ENCODE data around the gene YAF2. TPM values are rescaled to one million over a fixed set of nuclear protein-coding genes. Genes with fewer than 3 reads are reported as not detected.

The YAF2 gene
- total and polyA plus RNA-seq, 2 donors, result 13.7 to 40.8 TPM

DNA sequence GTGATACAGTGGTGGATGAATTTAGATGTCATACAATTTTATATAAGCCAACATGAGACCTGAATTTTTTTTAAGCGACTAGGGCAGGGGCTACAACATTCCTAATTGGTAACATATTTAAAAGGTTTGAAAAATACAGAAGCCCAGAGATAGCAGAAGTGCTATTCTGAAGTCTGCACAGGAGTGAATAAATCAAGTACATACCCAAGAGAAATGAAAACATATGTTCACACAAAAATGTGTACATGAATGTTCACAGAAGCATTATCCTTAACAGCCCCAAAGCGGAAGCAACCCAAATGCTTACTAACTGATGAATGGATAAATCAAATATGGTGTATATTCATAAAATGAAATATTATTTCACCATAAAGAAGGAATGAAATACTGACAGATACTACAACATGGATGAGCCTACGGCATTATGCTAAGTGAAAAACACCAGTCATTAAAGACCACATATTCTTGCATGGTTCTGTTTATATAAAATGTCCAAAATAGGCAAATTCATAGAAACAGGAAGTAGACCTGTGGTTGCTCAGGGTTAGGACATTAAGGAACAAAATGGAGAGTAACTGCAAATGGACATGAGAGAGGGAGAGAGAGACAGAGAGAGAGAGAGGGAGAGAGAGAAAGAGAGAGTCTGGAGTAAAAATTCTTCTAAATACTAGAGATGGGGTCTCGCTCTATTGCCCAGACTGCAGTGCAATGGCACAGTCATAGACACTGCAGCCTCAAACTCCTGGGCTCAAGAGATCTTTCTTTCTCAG is 65.4 kb downstream of the YAF2 start:
- WGBS, result 95% methylated on average over 4 of the region's 4 CpGs

DNA sequence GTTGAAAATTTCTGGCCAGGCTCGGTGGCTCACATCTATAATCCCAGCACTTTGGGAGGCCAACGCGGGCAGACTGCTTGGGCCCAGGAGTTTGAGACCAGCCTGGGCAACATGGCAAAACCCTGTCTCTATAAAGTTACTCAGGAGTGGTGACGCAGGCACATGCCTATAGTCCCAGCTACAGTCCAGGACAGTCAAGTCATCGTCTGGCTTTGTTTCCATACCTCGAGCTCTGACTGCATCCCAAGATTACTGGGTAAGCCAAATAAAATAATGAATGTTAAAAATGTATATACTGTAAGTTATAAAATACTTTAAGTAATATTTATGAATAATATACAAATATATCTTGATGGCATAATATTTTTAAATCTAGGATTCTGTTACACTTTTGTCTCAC is 70.3 kb downstream of the YAF2 start:
- DNase-seq (ENCODE audit: extremely low spot score), result no peak
- no peaks in the 10 kb centered on the region for H3K4me1 ChIP-seq (ENCODE audit: insufficient read depth)
- no peaks in the 10 kb centered on the region for H3K36me3 ChIP-seq (ENCODE audit: insufficient read depth)
- no peak overlapping the region for H3K4me3 ChIP-seq (ENCODE audit: low read depth, low read length)
- no peak overlapping the region for H3K27ac ChIP-seq (ENCODE audit: low read depth)
- 94% methylated on average over 6 of the region's 6 CpGs for WGBS

More for the DNA sequence above, 65.4 kb downstream of the YAF2 start:
- Histone ChIP-seq H3K36me3 (ENCODE audit: insufficient read depth) (no peaks in the 10 kb centered on the region), H3K27ac (ENCODE audit: low read depth) (no peak overlapping the region), H3K4me1 (ENCODE audit: insufficient read depth) (no peaks in the 10 kb centered on the region), H3K4me3 (ENCODE audit: low read depth, low read length) (no peak overlapping the region)
- no peak for DNase-seq (ENCODE audit: extremely low spot score)

DNA sequence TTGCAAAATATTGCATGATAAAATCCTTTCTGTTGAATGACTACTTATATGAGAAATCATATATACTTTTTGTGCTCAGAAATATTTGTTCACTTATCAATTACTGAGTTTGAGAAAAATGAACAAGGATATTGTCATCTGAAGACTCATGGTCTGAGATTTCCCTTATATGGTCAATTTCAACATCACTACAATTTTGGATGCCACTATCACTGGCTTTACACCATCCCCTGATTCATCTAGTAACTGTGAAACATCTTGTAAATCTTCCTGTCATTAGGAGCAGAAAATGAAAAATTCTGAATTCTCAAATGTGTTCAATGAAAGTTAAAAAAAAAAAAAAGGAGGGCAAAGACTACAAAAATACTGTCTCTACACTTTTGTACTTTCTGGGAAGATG is 71.5 kb downstream of the YAF2 start:
- no peaks in the 10 kb centered on the region for H3K4me1 ChIP-seq (ENCODE audit: insufficient read depth)
- no peaks in the 10 kb centered on the region for H3K36me3 ChIP-seq (ENCODE audit: insufficient read depth)
- DNase-seq (ENCODE audit: extremely low spot score), result no peak
- H3K27ac ChIP-seq (ENCODE audit: low read depth), result no peak overlapping the region
- H3K4me3 ChIP-seq (ENCODE audit: low read depth, low read length), result no peak overlapping the region

DNA sequence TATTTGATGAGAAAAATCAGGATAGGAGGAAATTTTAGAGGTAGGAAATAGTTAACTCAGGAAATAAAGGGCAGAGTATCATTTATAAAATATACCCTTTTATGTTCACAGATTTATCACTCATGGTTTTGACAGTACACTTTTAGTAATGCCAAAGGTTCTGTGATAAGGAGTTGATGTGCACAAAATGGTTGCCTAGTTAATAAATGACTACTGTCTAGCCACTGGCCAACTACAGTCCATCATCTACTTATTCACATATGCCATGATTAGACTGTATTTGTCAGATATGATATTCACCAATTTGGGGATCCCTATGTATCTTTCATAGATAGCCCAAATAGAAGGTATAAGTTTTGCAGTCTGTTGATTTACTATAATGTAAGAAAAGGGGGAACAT is 74.1 kb downstream of the YAF2 start:
- no peak for DNase-seq (ENCODE audit: extremely low spot score)
- Histone ChIP-seq H3K4me3 (ENCODE audit: low read depth, low read length) (no peak overlapping the region), H3K27ac (ENCODE audit: low read depth) (no peak overlapping the region), H3K36me3 (ENCODE audit: insufficient read depth) (no peaks in the 10 kb centered on the region), H3K4me1 (ENCODE audit: insufficient read depth) (no peaks in the 10 kb centered on the region)

DNA sequence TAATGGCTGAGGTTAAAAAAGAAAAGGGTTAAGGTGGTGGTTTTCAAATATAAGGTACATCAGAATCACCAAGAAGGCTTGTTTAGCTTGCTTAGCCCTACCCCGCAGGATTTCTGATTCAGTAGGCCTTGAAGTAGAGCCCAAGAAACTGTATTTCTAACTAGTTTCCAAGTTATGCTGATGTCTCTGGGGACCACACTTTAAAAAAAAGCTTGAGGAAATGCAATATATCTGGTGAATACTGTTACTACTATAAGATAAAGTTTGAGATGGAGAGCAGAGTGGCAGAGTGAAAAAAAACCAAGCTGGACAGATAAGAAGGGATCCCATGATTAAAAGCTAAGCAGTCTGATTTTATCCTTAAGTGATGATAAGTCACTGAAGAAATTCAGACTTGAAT is 75.1 kb downstream of the YAF2 start:
- 65% methylated on average over 1 of the region's 1 CpG for WGBS
- no peak overlapping the region for H3K4me3 ChIP-seq (ENCODE audit: low read depth, low read length)
- H3K4me1 ChIP-seq (ENCODE audit: insufficient read depth), result no peaks in the 10 kb centered on the region
- no peak for DNase-seq (ENCODE audit: extremely low spot score)
- H3K27ac ChIP-seq (ENCODE audit: low read depth), result no peak overlapping the region
- H3K36me3 ChIP-seq (ENCODE audit: insufficient read depth), result no peaks in the 10 kb centered on the region

DNA sequence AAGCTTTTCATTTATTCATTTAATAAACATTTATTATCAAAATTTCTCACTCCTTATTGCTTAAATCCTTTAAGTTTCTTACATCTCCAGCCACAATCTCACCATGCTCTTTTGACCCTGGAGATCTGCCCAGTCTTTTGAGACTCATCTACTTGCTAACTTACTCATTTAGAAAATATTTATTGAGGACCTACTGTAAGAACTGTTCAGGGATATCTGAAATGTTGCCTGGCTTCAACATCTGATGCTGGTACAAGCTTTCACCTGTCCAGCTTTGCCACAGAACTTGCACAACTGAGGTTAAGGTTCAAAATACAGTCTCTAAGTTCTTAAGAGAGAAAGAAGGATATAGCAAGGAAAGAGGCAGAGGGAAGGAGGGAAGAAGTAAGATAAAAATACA is 75.9 kb downstream of the YAF2 start:
- Histone ChIP-seq H3K36me3 (ENCODE audit: insufficient read depth) (no peaks in the 10 kb centered on the region), H3K27ac (ENCODE audit: low read depth) (no peak overlapping the region), H3K4me3 (ENCODE audit: low read depth, low read length) (no peak overlapping the region), H3K4me1 (ENCODE audit: insufficient read depth) (no peaks in the 10 kb centered on the region)
- DNase-seq (ENCODE audit: extremely low spot score), result no peak

DNA sequence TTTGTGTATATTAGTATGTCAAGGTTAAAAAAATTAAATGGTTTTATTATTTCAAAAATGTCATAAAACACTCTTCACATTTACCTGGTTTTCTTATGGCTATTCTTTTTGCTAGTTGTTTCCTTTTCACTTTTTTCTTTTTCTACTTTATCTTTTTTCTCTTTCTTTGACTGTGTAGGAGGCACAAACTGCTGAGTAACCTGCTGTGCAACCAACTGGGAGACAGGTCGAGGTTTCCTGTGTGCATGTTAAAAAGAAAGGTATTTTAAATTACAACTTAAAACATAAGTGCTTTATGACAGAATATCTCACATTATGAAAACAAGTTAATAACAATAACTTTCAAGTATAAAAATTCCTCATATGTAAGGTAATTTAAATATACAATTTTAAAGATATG is 76.5 kb downstream of the YAF2 start:
- no peak overlapping the region for H3K4me3 ChIP-seq (ENCODE audit: low read depth, low read length)

DNA sequence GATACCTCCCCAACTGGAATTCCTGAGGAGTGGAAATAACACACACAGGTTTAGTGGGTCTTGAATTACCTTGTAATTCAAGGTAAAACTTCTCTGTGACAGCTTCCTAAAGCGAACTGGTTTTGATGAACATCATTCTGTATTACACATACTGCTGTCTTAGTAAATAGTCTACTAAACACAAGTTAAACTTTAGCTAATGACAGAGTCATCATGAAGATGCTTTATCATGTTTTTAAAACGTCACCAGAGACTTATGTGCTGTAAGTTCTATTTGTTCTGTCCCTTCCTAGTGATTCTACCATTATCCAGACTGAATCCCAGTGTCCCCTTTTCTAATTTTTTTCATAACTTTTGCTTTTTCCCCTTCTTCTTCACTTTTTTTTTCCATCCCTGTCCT is 81.8 kb downstream of the YAF2 start:
- no peak overlapping the region for H3K4me3 ChIP-seq (ENCODE audit: low read depth, low read length)
- WGBS, result 62% methylated on average over 2 of the region's 2 CpGs
- no peaks in the 10 kb centered on the region for H3K4me1 ChIP-seq (ENCODE audit: insufficient read depth)
- no peak overlapping the region for H3K27ac ChIP-seq (ENCODE audit: low read depth)
- no peak for DNase-seq (ENCODE audit: extremely low spot score)
- H3K36me3 ChIP-seq (ENCODE audit: insufficient read depth), result peaks cover 2% of the 10 kb centered on the region

More for the DNA sequence above, 76.5 kb downstream of the YAF2 start:
- 87% methylated on average over 1 of the region's 1 CpG for WGBS
- no peaks in the 10 kb centered on the region for H3K36me3 ChIP-seq (ENCODE audit: insufficient read depth)
- no peaks in the 10 kb centered on the region for H3K4me1 ChIP-seq (ENCODE audit: insufficient read depth)
- DNase-seq (ENCODE audit: extremely low spot score), result no peak
- H3K27ac ChIP-seq (ENCODE audit: low read depth), result no peak overlapping the region

DNA sequence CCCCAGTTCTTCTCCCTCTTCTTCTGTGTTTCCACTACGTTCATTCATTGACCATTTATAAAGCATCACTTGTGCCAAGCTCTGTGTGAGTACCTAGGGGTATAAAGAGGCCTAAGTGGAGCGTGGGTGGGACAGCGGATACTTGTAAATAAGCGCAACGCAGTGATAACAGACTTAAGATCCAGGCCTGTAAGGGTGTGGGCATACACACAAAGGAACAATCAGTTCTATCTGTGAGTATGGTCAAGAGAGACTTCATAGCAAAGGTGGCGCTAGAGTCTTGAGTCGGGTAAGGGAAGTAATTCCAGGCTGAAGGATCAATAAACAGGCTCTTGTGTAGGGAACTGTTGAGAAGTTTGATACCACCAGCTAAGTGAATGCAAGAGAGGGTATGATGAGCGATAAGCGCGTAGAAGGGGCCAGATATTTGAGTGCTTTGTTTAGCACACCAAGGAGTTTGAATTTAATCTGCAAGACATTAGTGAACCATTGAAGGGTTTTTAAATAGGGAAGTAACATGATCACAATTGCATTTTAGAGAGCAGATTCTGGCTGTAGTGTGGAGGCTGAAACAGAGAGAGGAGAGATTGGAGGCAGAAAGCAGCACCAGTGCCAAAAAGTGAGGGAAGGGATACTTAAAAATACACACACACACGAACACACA is 92.4 kb downstream of the YAF2 start:
- WGBS, result 69% methylated on average over 11 of the region's 11 CpGs
- Histone ChIP-seq H3K4me3 (ENCODE audit: low read depth, low read length) (no peak overlapping the region), H3K4me1 (ENCODE audit: insufficient read depth) (no peaks in the 10 kb centered on the region), H3K36me3 (ENCODE audit: insufficient read depth) (no peaks in the 10 kb centered on the region), H3K27ac (ENCODE audit: low read depth) (no peak overlapping the region)
- DNase-seq (ENCODE audit: extremely low spot score), result no peak

DNA sequence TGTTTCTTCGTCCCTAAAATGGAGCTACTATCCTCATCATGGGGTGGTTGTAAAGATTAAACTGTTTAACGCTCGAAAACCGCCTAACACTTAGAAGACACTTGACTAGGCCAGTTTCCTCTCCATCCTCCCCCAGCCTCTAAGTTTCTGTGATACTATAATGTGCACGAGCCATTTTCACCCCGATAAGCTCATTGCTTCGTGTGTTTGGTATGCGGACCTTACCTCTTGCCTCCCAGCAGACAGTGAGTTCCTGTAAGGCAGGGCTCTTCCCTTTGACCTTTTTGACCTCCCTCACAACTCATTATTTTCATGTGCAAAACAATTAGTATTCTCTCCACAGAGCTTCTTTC is 92.9 kb downstream of the YAF2 start:
- 9% methylated on average over 8 of the region's 8 CpGs for WGBS
- DNase-seq (ENCODE audit: extremely low spot score), result no peak
- Histone ChIP-seq H3K27ac (ENCODE audit: low read depth) (no peak overlapping the region), H3K4me3 (ENCODE audit: low read depth, low read length) (peak overlapping the region; percentile 90), H3K4me1 (ENCODE audit: insufficient read depth) (no peaks in the 10 kb centered on the region), H3K36me3 (ENCODE audit: insufficient read depth) (no peaks in the 10 kb centered on the region)

DNA sequence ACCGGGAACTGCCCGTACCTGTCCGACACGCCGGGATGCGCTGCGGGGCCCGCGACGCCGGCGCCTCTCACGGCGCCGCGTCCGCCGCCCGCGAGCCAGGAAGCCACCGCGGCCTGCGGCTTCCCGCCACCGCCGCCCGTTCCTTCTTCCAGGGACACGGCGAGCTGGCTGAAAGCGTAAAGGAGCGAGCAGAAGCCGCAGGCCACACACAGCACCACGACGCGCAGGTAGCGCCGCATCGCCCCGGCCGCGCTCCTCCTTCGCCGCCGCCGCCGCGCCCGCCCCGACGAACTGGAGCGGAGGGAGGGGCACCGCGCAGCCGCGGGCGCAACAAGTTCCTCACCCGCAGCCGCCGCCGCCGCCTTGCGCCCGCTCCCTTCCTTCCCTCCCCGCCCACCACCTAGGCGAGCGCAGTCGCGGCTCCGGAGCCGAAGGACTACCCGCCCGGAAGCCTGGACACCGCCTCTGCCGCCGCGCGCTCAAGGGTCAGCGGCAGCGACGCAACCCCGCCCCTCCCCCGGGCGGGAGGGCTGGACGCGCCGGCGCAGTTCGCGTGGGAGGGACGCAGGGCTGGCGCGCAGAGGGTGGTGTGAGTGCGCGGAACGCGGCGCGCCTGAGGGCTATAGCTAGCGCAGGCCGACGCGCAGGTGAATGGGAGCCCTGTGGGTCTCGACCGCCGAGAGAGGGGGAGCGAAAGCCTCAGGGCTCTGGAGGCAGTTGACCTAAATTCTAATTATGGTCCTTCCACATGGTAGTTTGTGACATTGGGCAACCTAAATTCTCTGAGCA is 93.4 kb downstream of the YAF2 start, which contains the start of gene GXYLT1:
TSS of gene GXYLT1 (minus strand) at position 467 of the 789 bp plus-strand sequence. CDS start at position 239, 228 bp downstream.
- H3K4me3 ChIP-seq (ENCODE audit: low read depth, low read length), result peak within 1 kb of the TSS; percentile 90

DNA sequence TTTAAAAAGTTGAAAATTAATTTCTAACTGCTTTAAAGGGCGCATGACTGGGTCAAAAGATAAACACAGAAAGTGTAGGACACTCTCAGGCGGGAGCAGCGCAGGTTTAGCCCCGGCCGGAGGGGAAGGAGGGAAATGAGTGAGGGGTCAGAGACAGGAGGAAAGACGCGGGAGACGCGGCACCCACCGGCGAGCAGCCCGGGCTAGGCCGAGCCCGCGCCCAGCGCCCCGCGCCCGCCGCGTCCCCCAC is 94.0 kb downstream of the YAF2 start:
- WGBS, result under 1% methylated on average over 21 of the region's 21 CpGs
- Histone ChIP-seq H3K4me3 (ENCODE audit: low read depth, low read length) (peak overlapping the region; percentile 90), H3K27ac (ENCODE audit: low read depth) (peak overlapping the region; percentile 75), H3K4me1 (ENCODE audit: insufficient read depth) (no peaks in the 10 kb centered on the region), H3K36me3 (ENCODE audit: insufficient read depth) (no peaks in the 10 kb centered on the region)
- no peak for DNase-seq (ENCODE audit: extremely low spot score)

More for the DNA sequence above, 93.4 kb downstream of the YAF2 start, which contains the start of gene GXYLT1:
- WGBS, result under 1% methylated on average over 106 of the region's 106 CpGs
- no peaks in the 10 kb centered on the region for H3K4me1 ChIP-seq (ENCODE audit: insufficient read depth)
- H3K36me3 ChIP-seq (ENCODE audit: insufficient read depth), result no peaks in the 10 kb centered on the region
- peak; percentile 74 for DNase-seq (ENCODE audit: extremely low spot score)
- peak within 1 kb of the TSS; percentile 75 for H3K27ac ChIP-seq (ENCODE audit: low read depth)

DNA sequence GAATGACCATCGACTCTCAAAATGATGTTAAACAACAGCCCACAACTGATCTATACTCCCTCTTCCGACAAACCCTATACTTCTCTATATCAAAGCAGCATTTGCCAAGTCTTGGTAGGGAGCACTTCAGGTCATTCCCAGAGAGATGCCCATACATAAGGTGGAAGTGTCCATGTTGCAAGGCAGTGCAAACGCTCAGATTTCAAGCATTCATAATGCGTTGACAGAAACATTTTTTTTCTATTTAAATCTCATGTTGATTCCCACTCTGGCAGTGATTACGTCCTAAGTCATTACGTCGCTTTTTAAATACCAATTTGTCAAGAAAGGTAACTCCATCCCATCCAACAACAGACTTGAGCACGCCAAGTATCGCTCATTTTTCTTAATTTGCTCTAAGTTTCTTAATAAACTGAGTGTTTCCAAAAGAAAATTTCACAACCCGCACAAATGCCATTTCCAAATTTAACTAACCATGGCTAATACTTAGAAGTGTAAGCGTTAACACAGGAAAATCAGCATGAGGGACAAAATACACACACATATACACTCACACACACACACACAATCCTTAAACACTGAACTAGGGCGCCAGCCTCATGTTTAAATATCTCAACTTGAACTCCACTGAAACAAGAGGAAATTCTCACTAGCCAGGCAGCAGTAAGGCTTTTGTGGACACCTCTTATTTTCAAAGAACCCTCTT is 94.4 kb downstream of the YAF2 start:
- H3K36me3 ChIP-seq (ENCODE audit: insufficient read depth), result no peaks in the 10 kb centered on the region
- no peak overlapping the region for H3K27ac ChIP-seq (ENCODE audit: low read depth)
- H3K4me1 ChIP-seq (ENCODE audit: insufficient read depth), result no peaks in the 10 kb centered on the region
- WGBS, result 18% methylated on average over 12 of the region's 12 CpGs
- H3K4me3 ChIP-seq (ENCODE audit: low read depth, low read length), result peak overlapping the region; percentile 90
- DNase-seq (ENCODE audit: extremely low spot score), result no peak

All from urinary bladder (tissue), 4 donors.